Peyer's patch (tissue), 4 donors: ENCODE results near the gene LMO4. TPM values are rescaled to one million over a fixed set of nuclear protein-coding genes. Genes with fewer than 3 reads are reported as not detected.

Source experiments
- DNase-seq, 3 donors: peaks; one replicate each; pipeline ENCODE4 v3.0.0-alpha.2; 2017 to 2019
- H3K27ac ChIP-seq, 4 donors: fragments of 200-600 bp; sonication (generic); one replicate each; pipeline ENCODE4 v1.5.1; 2016 to 2019
- H3K27me3 ChIP-seq, 2 donors: fragments of 200-600 bp; sonication (generic); one replicate each; pipeline ENCODE4 v1.5.1; 2019
- H3K36me3 ChIP-seq, 3 donors: fragments of 200-600 bp; sonication (generic); one replicate each; pipeline ENCODE4 v1.5.1; 2016 to 2019
- H3K4me1 ChIP-seq, 4 donors: fragments of 200-600 bp; sonication (generic); one replicate each; pipeline ENCODE4 v1.5.1; 2016 to 2019
- H3K4me3 ChIP-seq, 4 donors: fragments of 200-600 bp; sonication (generic); 1 replicate in 3 of 4; 2 replicates in 1 of 4; pipeline ENCODE4 v1.5.1; 2016 to 2019; ENCODE audit warnings: mild to moderate bottlenecking in 1 of 4
- H3K9me3 ChIP-seq, 4 donors: fragments of 200-600 bp; sonication (generic); one replicate each; pipeline ENCODE4 v1.5.1; 2016 to 2019; ENCODE audit warnings: mild to moderate bottlenecking in 1 of 4
- POLR2A ChIP-seq, 2 donors: fragments of 450-650 bp; IDR thresholded peaks; one replicate each; pipeline ENCODE4 v1.5.1; 2017; ENCODE audit warnings: antibody characterized with exemption in 2 of 2, mild to moderate bottlenecking in 2 of 2, moderate library complexity in 2 of 2
- total RNA-seq, 4 donors: library from RNA; depleted of rRNA; stranded (reverse); fragments of >200 nt; gene quantifications; one replicate each; pipeline ENCODE4 v1.1.0, GENCODE V29; 2016
- TF ChIP-seq, protein P1 (sequence below), 6 experiments: fragments of 450-650 bp in 4 of 6; fragments of 200-600 bp in 2 of 6; sonication (generic) in 1 of 6; IDR thresholded peaks; one replicate each; pipeline ENCODE4 v1.5.1; 2017 to 2019; ENCODE audit warnings: antibody characterized with exemption in 6 of 6, mild to moderate bottlenecking in 3 of 6, moderate library complexity in 1 of 6

Gene LMO4
- total RNA-seq: 10 to 100 TPM; 39.1 to 59.9 (median 52.6) TPM

DNA sequence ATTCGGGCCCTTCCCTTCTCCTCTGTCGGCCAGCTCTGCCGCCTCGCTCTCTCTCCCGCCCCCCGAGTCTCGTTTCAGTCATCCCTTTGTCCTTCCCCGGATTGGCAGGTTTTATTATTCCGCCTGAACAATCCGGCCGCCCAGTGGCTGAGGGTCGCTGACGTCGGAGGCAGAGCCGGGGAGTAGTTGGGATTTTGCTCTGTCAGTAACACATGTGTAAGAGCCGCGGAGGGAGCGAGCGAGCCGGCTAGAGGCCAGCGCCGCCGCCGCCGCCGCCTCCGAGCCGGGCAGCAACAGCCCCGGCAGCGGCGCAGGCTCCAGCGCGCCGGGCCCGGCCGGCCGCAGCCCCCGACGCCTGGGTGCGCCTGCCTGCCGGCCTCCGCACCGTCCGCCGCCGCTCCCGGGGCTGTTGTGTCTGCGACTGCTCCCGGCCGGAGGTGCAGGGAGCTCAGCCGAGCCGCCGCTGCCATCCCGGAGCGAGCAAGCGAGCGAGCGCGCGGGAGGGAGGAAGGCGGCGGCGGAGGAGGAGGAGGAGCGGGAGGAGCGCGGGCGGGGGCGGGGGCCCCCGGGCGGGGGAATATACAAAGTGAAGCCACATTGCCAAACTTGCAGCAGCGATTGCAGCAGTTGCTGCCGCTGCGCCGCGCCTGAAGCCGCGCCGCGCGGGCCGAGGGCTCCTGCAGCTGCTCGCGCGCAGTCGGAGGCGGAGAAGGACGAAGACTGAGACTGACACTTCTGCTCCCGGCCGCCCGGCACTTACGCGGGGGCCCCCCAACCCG, at the start of gene LMO4:
TSS of gene LMO4 (plus strand) at position 609 of the 779 bp plus-strand sequence. CDS start 3,136 bp downstream, outside the sequence.
- no peaks in the 10 kb centered on the region for H3K27me3 ChIP-seq
- peak within 1 kb of the TSS; percentile 65 to 88 (median 77) for H3K4me3 ChIP-seq
- H3K4me1 ChIP-seq: peaks cover 0 to 14% (median 4%) of the 10 kb centered on the region in 4 donors
- H3K9me3 ChIP-seq: no peaks in the 10 kb centered on the region
- no peaks in the 10 kb centered on the region for H3K36me3 ChIP-seq
- peak; percentile 86 to 89 for TF ChIP-seq POLR2A (IDR thresholded peaks at IDR 0.05)
- TF ChIP-seq, protein P1, sequence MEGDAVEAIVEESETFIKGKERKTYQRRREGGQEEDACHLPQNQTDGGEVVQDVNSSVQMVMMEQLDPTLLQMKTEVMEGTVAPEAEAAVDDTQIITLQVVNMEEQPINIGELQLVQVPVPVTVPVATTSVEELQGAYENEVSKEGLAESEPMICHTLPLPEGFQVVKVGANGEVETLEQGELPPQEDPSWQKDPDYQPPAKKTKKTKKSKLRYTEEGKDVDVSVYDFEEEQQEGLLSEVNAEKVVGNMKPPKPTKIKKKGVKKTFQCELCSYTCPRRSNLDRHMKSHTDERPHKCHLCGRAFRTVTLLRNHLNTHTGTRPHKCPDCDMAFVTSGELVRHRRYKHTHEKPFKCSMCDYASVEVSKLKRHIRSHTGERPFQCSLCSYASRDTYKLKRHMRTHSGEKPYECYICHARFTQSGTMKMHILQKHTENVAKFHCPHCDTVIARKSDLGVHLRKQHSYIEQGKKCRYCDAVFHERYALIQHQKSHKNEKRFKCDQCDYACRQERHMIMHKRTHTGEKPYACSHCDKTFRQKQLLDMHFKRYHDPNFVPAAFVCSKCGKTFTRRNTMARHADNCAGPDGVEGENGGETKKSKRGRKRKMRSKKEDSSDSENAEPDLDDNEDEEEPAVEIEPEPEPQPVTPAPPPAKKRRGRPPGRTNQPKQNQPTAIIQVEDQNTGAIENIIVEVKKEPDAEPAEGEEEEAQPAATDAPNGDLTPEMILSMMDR (IDR thresholded peaks at IDR 0.05): peak in 2 of 6 experiments; percentile 1 to 19
- peak; percentile 96 to 98 (median 96) for DNase-seq
- peak within 1 kb of the TSS; percentile 94 to 97 (median 95) for H3K27ac ChIP-seq

DNA sequence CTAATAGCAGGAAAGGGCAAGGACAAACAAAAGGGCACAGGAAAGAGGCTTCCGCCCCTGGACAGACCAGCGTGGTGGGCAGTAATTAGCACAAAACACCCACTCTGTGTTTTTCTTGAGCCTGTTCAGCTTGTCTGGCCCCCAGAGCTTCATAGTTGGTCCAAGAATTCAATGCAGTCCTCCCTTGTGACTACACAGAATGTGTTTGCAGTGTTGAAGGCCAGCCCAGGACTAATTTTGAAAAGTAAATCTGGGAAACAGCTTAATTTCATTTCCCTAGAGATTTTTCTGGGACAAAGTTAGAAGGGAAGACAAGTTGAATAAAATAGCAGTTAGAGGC, 49.2 kb upstream of the LMO4 start:
- no peak overlapping the region for H3K4me3 ChIP-seq
- H3K27ac ChIP-seq: no peak overlapping the region
- TF ChIP-seq POLR2A (IDR thresholded peaks at IDR 0.05): no peak
- TF ChIP-seq, protein P1 (IDR thresholded peaks at IDR 0.05): no peak
- H3K4me1 ChIP-seq: no peaks in the 10 kb centered on the region
- no peaks in the 10 kb centered on the region for H3K36me3 ChIP-seq
- no peak for DNase-seq
- H3K27me3 ChIP-seq: no peaks in the 10 kb centered on the region
- no peaks in the 10 kb centered on the region for H3K9me3 ChIP-seq

GRCh38 chr1:87279966-87280535, 48.6 kb upstream of the LMO4 start:
- Histone ChIP-seq H3K27ac (no peak overlapping the region), H3K4me1 (no peaks in the 10 kb centered on the region), H3K27me3 (no peaks in the 10 kb centered on the region), H3K4me3 (no peak overlapping the region), H3K9me3 (no peaks in the 10 kb centered on the region), H3K36me3 (no peaks in the 10 kb centered on the region)
- DNase-seq: no peak
- TF ChIP-seq POLR2A (IDR thresholded peaks at IDR 0.05): no peak
- TF ChIP-seq, protein P1 (IDR thresholded peaks at IDR 0.05): no peak

DNA sequence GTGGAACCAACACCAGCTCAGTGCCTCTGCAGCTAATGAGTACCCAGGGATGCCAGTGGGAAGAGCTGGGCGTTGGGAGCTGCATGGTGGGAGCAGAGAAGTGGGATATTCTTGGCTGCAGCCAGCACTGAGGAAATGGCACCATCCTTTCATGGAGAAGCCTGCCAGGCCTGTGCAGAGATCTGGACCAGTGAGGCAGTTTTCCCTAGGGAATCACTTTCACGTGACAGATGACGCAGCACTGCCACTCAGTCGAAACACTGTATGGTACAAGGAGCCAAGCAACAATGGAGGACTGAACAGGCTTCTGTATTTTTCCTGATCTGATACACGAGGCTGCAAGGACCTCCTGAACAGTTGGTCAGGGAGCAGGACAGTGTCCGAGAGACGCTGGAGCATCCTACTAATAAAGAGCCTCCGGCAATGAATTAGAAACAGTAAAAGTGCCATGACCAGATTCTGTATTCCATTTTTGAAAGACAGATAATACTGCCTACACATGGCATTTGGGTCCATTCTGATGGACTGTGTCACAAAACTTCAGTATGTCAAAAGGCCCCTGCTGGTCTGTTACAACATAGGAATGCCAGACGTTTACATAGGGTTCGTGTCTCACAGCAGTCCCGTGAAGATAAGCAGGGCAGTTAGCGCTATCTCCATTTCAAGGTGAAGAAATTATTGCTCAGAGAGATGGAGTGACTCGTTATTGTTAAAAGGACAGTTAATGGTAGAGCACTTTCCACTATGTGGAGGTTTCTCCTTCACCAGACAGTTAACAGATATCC, 44.0 kb upstream of the LMO4 start:
- DNase-seq: no peak
- TF ChIP-seq, protein P1 (IDR thresholded peaks at IDR 0.05): no peak
- no peak for TF ChIP-seq POLR2A (IDR thresholded peaks at IDR 0.05)
- no peaks in the 10 kb centered on the region for H3K4me1 ChIP-seq
- H3K27ac ChIP-seq: no peak overlapping the region
- no peaks in the 10 kb centered on the region for H3K36me3 ChIP-seq
- H3K27me3 ChIP-seq: no peaks in the 10 kb centered on the region
- H3K9me3 ChIP-seq: no peaks in the 10 kb centered on the region
- no peak overlapping the region for H3K4me3 ChIP-seq

GRCh38 chr1:87291107-87291506, 37.6 kb upstream of the LMO4 start:
- H3K4me1 ChIP-seq: no peaks in the 10 kb centered on the region
- TF ChIP-seq, protein P1 (IDR thresholded peaks at IDR 0.05): no peak
- TF ChIP-seq POLR2A (IDR thresholded peaks at IDR 0.05): no peak
- no peaks in the 10 kb centered on the region for H3K27me3 ChIP-seq
- no peak for DNase-seq
- no peak overlapping the region for H3K27ac ChIP-seq
- H3K4me3 ChIP-seq: no peak overlapping the region
- H3K9me3 ChIP-seq: no peaks in the 10 kb centered on the region
- H3K36me3 ChIP-seq: no peaks in the 10 kb centered on the region
